ENCODE data around the gene POU2AF2. TPM values are rescaled to one million over a fixed set of nuclear protein-coding genes. Genes with fewer than 3 reads are reported as not detected.

Gene POU2AF2
- total RNA-seq, 1 donor from 2014 or later, result not detected

DNA sequence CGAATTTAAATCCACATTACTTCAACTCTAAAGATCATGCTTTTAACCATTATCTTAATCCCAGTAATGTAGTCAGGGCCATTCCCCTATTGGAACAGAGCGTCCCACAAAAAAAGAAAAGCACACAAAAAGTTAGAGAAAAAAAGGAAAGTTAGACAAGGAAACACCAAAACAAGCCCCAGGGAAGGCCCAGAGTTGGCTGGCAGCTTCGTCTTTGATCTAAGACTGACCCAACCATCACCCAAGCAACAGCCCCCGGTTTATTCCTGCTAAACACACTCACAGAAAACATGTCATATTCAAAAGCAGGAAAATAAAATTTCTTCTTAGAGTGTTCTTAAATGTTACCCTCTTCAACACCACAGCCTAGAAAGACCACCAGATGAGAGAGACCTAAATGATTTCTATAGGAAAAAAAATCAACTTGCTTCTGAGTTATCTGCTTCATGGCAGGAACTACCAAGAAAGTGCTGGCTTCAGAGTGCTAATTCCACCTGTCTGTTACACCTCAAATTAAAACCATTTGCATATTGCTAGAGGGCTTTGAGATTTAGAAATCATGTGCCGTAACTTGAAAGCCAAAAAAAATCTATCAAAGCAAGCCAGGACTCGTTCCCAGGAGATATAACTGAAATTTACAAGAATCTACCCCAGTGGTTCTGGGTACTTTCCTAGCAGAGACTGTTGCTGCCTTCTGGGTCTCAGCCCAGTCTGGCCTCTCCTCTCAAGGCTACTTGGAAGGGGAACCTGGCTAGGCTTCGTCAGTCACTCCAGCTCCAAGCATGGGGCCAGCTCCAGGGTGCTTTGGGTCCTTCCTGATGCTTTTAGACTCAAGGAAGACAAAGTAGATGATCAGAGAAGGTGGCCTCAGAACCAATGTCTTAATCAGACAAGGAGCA is 84.0 kb downstream of the POU2AF2 start:
- intact Hi-C loops (cut with micrococcal nuclease), result no loop called here
- H3K4me1 Mint-ChIP-seq, result peaks cover 5% of the 10 kb centered on the region
- no peak overlapping the region for H3K4me3 Mint-ChIP-seq
- no peak for DNase-seq
- ChIA-PET CTCF (no interaction called here), POLR2A (no interaction called here)
- no peaks in the 10 kb centered on the region for H3K27me3 Mint-ChIP-seq
- H3K27ac Mint-ChIP-seq, result no peak overlapping the region
- no peaks in the 10 kb centered on the region for H3K9me3 Mint-ChIP-seq
- TF ChIP-seq, protein P1, sequence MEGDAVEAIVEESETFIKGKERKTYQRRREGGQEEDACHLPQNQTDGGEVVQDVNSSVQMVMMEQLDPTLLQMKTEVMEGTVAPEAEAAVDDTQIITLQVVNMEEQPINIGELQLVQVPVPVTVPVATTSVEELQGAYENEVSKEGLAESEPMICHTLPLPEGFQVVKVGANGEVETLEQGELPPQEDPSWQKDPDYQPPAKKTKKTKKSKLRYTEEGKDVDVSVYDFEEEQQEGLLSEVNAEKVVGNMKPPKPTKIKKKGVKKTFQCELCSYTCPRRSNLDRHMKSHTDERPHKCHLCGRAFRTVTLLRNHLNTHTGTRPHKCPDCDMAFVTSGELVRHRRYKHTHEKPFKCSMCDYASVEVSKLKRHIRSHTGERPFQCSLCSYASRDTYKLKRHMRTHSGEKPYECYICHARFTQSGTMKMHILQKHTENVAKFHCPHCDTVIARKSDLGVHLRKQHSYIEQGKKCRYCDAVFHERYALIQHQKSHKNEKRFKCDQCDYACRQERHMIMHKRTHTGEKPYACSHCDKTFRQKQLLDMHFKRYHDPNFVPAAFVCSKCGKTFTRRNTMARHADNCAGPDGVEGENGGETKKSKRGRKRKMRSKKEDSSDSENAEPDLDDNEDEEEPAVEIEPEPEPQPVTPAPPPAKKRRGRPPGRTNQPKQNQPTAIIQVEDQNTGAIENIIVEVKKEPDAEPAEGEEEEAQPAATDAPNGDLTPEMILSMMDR (IDR thresholded peaks at IDR 0.05), result no peak
- no peak for ATAC-seq (ENCODE audit: low read depth)
- peaks cover 16% of the 10 kb centered on the region for H3K36me3 Mint-ChIP-seq (ENCODE audit: low read depth)

DNA sequence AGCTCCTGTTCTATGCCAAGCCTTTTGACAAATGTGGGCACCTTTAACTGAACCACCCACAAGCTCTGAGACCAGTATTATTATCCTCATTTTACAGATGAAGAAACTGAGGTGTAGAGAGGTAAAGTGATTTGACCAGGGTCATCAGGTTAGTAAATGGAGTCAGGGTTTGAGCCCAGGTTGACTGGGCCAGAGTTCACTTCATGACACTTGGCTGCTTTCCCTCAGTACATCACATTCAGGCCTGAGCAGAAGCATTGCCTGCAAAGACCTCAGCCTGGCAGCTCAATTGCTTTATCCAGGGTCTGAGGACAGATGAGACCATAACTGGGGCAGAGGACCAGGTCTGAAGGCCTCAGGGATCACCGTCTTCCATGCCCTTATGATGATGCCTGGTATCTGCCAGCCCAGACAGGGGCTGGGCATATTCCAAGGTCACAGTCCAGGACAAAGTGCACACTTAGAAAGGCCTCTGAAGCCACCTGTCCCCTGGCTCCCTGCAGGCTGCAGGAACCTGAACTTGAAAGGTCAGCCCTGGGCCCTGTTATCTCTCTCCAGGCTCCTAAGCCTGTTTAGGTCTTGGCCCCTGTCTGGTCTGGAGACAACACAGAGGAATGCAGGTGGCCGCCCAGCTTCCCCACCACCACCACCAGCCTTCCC is 84.8 kb downstream of the POU2AF2 start:
- Mint-ChIP-seq H3K4me1 (peaks cover 5% of the 10 kb centered on the region), H3K27me3 (no peaks in the 10 kb centered on the region), H3K9me3 (no peaks in the 10 kb centered on the region), H3K36me3 (ENCODE audit: low read depth) (peaks cover 15% of the 10 kb centered on the region), H3K4me3 (no peak overlapping the region), H3K27ac (no peak overlapping the region)
- POLR2A ChIA-PET, result no interaction called here
- ATAC-seq (ENCODE audit: low read depth), result no peak
- no peak for DNase-seq
- CTCF ChIA-PET, result no interaction called here
- TF ChIP-seq, protein P1 (IDR thresholded peaks at IDR 0.05), result no peak
- intact Hi-C loops (cut with micrococcal nuclease), result no loop called here

DNA sequence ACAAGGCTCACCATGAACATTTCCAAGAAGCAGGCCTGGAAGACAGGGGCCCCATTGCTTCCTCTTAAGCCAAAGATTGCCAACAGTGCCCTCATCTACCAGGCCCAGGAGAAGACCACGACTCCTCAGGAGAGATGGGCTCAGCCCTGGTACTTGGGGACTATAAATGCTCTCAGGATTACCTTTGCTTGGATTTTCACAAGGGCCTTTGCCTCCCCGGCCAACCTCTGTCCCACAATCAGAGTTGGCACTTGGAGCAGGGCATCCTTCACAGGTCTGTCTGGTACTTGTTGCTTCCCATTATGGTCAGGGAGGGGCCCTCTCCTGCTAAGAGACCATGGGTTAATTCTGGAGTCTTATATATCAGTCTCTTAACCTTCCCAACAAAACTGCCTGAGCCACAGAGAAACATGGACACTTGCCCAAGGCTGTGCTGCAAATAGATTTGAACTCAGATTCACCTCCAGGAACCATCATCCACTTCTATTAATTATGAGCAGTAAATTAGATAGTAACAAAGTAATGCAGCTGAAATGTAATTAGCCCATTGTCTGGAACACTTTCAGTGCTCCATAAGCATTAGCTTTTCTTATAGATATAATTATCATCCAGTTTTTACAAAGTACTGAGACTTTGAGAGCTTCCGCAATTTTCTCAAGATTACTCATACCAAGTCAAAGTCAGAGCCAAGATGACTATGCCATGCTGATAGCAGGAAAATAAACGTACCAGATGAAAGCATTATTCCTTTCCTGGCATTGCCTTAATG is 86.4 kb downstream of the POU2AF2 start:
- Mint-ChIP-seq H3K36me3 (ENCODE audit: low read depth) (peaks cover 19% of the 10 kb centered on the region), H3K4me3 (no peak overlapping the region), H3K9me3 (no peaks in the 10 kb centered on the region), H3K4me1 (peaks cover 5% of the 10 kb centered on the region), H3K27me3 (no peaks in the 10 kb centered on the region), H3K27ac (no peak overlapping the region)
- TF ChIP-seq, protein P1 (IDR thresholded peaks at IDR 0.05), result no peak
- intact Hi-C loops (cut with micrococcal nuclease), result no loop called here
- ChIA-PET CTCF (no interaction called here), POLR2A (no interaction called here)
- ATAC-seq (ENCODE audit: low read depth) (no peak), DNase-seq (no peak)

DNA sequence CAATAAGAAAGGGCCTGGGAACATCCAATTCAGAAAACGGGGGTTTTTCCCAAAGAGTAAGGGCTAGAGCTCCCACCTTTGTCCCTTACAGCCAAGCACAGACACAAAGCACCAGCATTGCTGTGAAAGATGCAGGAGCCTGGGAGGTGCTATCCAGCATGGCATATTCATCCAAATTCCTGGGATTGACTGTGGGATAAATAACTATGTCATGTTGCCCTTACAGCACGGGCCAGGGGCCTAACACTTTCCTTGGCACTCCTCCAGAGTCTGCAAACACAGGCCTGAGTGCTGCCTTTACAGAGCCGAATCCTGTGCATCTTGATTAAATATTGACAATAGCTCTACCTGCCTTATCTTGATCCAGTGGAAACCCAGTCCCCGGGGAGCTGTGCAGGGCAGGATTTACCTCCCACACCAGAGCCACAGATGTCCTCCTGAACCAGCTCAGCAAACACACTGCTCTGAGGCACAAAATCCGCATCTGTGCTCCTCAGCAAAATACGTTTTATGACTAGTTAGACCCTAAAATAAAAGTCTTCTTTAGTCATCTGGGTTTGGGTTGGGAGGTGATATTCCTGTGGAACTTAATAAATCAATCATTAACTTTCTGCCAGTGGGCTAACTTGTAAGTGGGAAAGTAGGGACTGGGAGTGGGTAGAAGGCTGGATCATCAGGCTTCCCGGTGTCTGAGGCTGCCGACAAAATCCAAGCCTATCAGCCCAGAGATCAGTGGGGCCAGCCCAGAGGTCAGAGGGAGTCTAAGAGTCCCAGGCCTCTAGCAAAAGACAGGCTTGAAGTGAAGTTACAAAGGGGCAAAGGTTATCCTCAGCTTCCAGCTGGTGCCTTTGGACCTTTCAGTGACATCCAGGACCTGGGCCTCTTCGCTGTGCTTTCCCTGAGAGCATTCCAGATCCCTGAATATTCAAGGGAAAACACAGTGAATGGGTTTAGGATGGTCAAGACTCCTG is 89.3 kb downstream of the POU2AF2 start:
- Mint-ChIP-seq H3K27me3 (no peaks in the 10 kb centered on the region), H3K9me3 (peaks cover 5% of the 10 kb centered on the region), H3K4me3 (no peak overlapping the region), H3K27ac (no peak overlapping the region), H3K36me3 (ENCODE audit: low read depth) (peaks cover 30% of the 10 kb centered on the region), H3K4me1 (peaks cover 2% of the 10 kb centered on the region)
- no peak for DNase-seq
- ATAC-seq (ENCODE audit: low read depth), result no peak
- intact Hi-C loops (cut with micrococcal nuclease), result loop anchor here (2.0 kb wide), 1 partner anchor 14 kb away; no protein-coding TSS in a partner anchor
- ChIA-PET CTCF (no interaction called here), POLR2A (interaction anchor here (1.2 kb wide), 1 partner anchor 22 kb away, joined by 3 read pairs; no protein-coding TSS in a partner anchor)
- TF ChIP-seq, protein P1 (IDR thresholded peaks at IDR 0.05), result no peak
